HepG2 (cell line): ENCODE measurements around the gene SYS1. TPM values are rescaled to one million over a fixed set of nuclear protein-coding genes. Genes with fewer than 3 reads are reported as not detected.
A peak's percentile ranks its signal among the peaks of the same experiment; 100 is the strongest.

Experiments
- ARHGAP35 ChIP-seq: sonication (generic); formaldehyde crosslinking; IDR thresholded peaks from 2 replicates; pipeline ENCODE4 v1.9.0; 2022; ENCODE audit warnings: mild to moderate bottlenecking, inconsistent platforms, moderate library complexity, missing genetic modification reagents, borderline replicate concordance
- ATF3 ChIP-seq: sonication (generic); formaldehyde crosslinking; IDR thresholded peaks from 2 replicates; pipeline ENCODE4 v1.4.0; 2020; ENCODE audit warnings: missing genetic modification reagents
- BRCA1 ChIP-seq: sonication (generic); formaldehyde crosslinking; IDR thresholded peaks from 2 replicates; pipeline ENCODE4 v1.4.0; 2020; ENCODE audit warnings: missing genetic modification reagents
- CEBPB ChIP-seq: IDR thresholded peaks from 2 replicates; pipeline ENCODE4 v1.6.1; 2011; ENCODE audit warnings: low read depth, low read length, improper control_type of control experiment, borderline replicate concordance
- DMAP1 ChIP-seq: IDR thresholded peaks from 2 replicates; pipeline ENCODE4 v1.6.1; 2016
- DNMT3B ChIP-seq: conservative IDR thresholded peaks from 2 replicates; pipeline ENCODE4 v1.6.1; 2016; ENCODE audit warnings: missing biosample characterization, control low read depth
- ESRRA ChIP-seq: sonication (generic); formaldehyde crosslinking; IDR thresholded peaks from 2 replicates; pipeline ENCODE4 v1.5.1; 2020; ENCODE audit warnings: mild to moderate bottlenecking, low read depth, missing genetic modification reagents
- FOSL1 ChIP-seq: sonication (generic); formaldehyde crosslinking; IDR thresholded peaks from 2 replicates; pipeline ENCODE4 v1.9.0; 2021; ENCODE audit warnings: missing genetic modification reagents, borderline replicate concordance
- HNF1B ChIP-seq: sonication (generic); formaldehyde crosslinking; IDR thresholded peaks from 2 replicates; pipeline ENCODE4 v1.5.1; 2020; ENCODE audit warnings: mild to moderate bottlenecking, moderate library complexity, missing genetic modification reagents
- IKZF4 ChIP-seq: sonication (generic); formaldehyde crosslinking; IDR thresholded peaks from 2 replicates; pipeline ENCODE4 v1.5.1; 2020; ENCODE audit warnings: borderline replicate concordance, mild to moderate bottlenecking, low read depth, missing genetic modification reagents; ENCODE audit errors: not compliant biosample characterization
- KAT8 ChIP-seq: IDR thresholded peaks from 2 replicates; pipeline ENCODE4 v1.6.1; 2016; ENCODE audit warnings: missing genetic modification reagents, missing compliant biosample characterization
- NFE2L1 ChIP-seq: sonication (generic); formaldehyde crosslinking; IDR thresholded peaks from 2 replicates; pipeline ENCODE4 v1.4.0; 2020; ENCODE audit warnings: missing genetic modification reagents, mild to moderate bottlenecking, borderline replicate concordance
- NR2C2 ChIP-seq: sonication (generic); formaldehyde crosslinking; IDR thresholded peaks from 2 replicates; pipeline ENCODE4 v1.4.0; 2020; ENCODE audit warnings: missing genetic modification reagents, mild to moderate bottlenecking, moderate library complexity, borderline replicate concordance
- PITX1 ChIP-seq: sonication (generic); formaldehyde crosslinking; IDR thresholded peaks from 2 replicates; pipeline ENCODE4 v1.5.1; 2020; ENCODE audit warnings: mild to moderate bottlenecking, missing genetic modification reagents
- POLR2A ChIP-seq, 2 experiments: IDR thresholded peaks; 2 replicates each; pipeline ENCODE4 v1.6.1; 2011; ENCODE audit warnings: low read depth in 2 of 2, low read length in 2 of 2, mild to moderate bottlenecking in 1 of 2, moderate library complexity in 1 of 2; ENCODE audit not compliant: insufficient read depth in 1 of 2
- PRPF4 ChIP-seq: fragments of 200-400 bp; formaldehyde crosslinking; IDR thresholded peaks from 2 replicates; pipeline ENCODE4 v1.6.1; 2016; ENCODE audit warnings: low read length, low read depth; ENCODE audit not compliant: poor library complexity, severe bottlenecking
- SIN3A ChIP-seq: IDR thresholded peaks from 2 replicates; pipeline ENCODE4 v1.6.1; 2011; ENCODE audit warnings: low read depth, mild to moderate bottlenecking, control low read depth, low read length, borderline replicate concordance
- TARDBP ChIP-seq: sonication (generic); formaldehyde crosslinking; IDR thresholded peaks from 2 replicates; pipeline ENCODE4 v1.8.0; 2022; ENCODE audit warnings: mild to moderate bottlenecking, missing genetic modification reagents
- TGIF2 ChIP-seq: IDR thresholded peaks from 2 replicates; pipeline ENCODE4 v1.6.1; 2016; ENCODE audit warnings: control low read depth, missing compliant biosample characterization
- THAP9 ChIP-seq: sonication (generic); formaldehyde crosslinking; IDR thresholded peaks from 2 replicates; pipeline ENCODE4; 2020; ENCODE audit warnings: missing genetic modification reagents, mild to moderate bottlenecking, borderline replicate concordance
- ZFP37 ChIP-seq: sonication (generic); formaldehyde crosslinking; IDR thresholded peaks from 2 replicates; pipeline ENCODE4 v1.4.0; 2020; ENCODE audit warnings: missing genetic modification reagents, borderline replicate concordance
- ZNF451 ChIP-seq: sonication (generic); formaldehyde crosslinking; IDR thresholded peaks from 2 replicates; pipeline ENCODE4 v1.5.0; 2020; ENCODE audit warnings: mild to moderate bottlenecking, missing genetic modification reagents
- ZNF556 ChIP-seq: sonication (generic); formaldehyde crosslinking; IDR thresholded peaks from 2 replicates; pipeline ENCODE4 v1.4.0; 2020; ENCODE audit warnings: mild to moderate bottlenecking, missing genetic modification reagents, borderline replicate concordance
- ZNF619 ChIP-seq: sonication (generic); formaldehyde crosslinking; IDR thresholded peaks from 2 replicates; pipeline ENCODE4 v1.4.0; 2020; ENCODE audit warnings: mild to moderate bottlenecking, missing genetic modification reagents
- ZNF737 ChIP-seq: sonication (generic); formaldehyde crosslinking; IDR thresholded peaks from 2 replicates; pipeline ENCODE4 v1.5.0; 2020; ENCODE audit warnings: missing genetic modification reagents, mild to moderate bottlenecking, borderline replicate concordance
- ZNF776 ChIP-seq: sonication (generic); formaldehyde crosslinking; IDR thresholded peaks from 2 replicates; pipeline ENCODE4 v1.4.0; 2020; ENCODE audit warnings: mild to moderate bottlenecking, missing genetic modification reagents
- ZSCAN5A ChIP-seq: sonication (generic); formaldehyde crosslinking; IDR thresholded peaks from 2 replicates; pipeline ENCODE4 v1.8.0; 2022; ENCODE audit warnings: mild to moderate bottlenecking, missing genetic modification reagents, borderline replicate concordance
- polyA plus RNA-seq, 8 experiments: library from polyadenylated mRNA; depleted of rRNA in 3 of 8; stranded (reverse) in 7 of 8; unstranded in 1 of 8; fragments of >200 nt; fragmentation: Illumina TruSeq in 4 of 8; extraction: Trizol in 4 of 8; gene quantifications; 2 replicates each; pipeline versions ENCODE4 v1.2.1 to v1.2.3, GENCODE V29; 2011 to 2016; ENCODE audit warnings: low read depth in 4 of 8, missing spikeins in 1 of 8, mixed read lengths in 1 of 8; ENCODE audit not compliant: insufficient read depth in 1 of 8
- total RNA-seq, 5 experiments: library from RNA; depleted of rRNA; stranded (reverse); fragments of >200 nt; fragmentation: Illumina TruSeq; extraction: Trizol; gene quantifications; 2 replicates each; pipeline ENCODE4 v1.2.3, GENCODE V29; 2016; ENCODE audit warnings: low read depth in 1 of 5

The SYS1 gene
- total and polyA plus RNA-seq, 2 of the 13 experiments (the other 11 are each of a cell fraction or from before 2014, with no cell fraction given), result 38.3 to 65.6 TPM

- TF ChIP-seq KAT8 (CRISPR knock-in tag), result 0 out of 2 replicates have a peak, but pooled peaks have one; percentile 7
- no peak for TF ChIP-seq TARDBP (CRISPR knock-in tag)
- no peak for TF ChIP-seq ZSCAN5A (CRISPR knock-in tag)
- TF ChIP-seq FOSL1 (CRISPR knock-in tag), result no peak
- no peak for TF ChIP-seq PITX1
- no peak for TF ChIP-seq NR2C2
- peak; percentile 45; the same call in 1 of the 2 replicates for TF ChIP-seq CEBPB
- TF ChIP-seq ZNF451 (CRISPR knock-in tag), result no peak
- TF ChIP-seq ZNF619 (CRISPR knock-in tag), result no peak
- no peak for TF ChIP-seq POLR2A (IDR thresholded peaks at IDR 0.05; ENCODE audit: insufficient read depth in 1 of 2, low read depth in 2 of 2, low read length in 2 of 2)
- no peak for TF ChIP-seq ZNF737 (CRISPR knock-in tag)
- TF ChIP-seq IKZF4 (CRISPR knock-in tag), result no peak
- no peak for TF ChIP-seq ZFP37
- no peak for TF ChIP-seq BRCA1 (CRISPR knock-in tag)
- no peak for TF ChIP-seq ARHGAP35
- TF ChIP-seq PRPF4, result no peak
- no peak for TF ChIP-seq THAP9
- peak; percentile 78 for TF ChIP-seq ESRRA (CRISPR knock-in tag)
- TF ChIP-seq ZNF556, result no peak
- peak; percentile 7; the same call in 1 of the 2 replicates for TF ChIP-seq DNMT3B (CRISPR knock-in tag)
- no peak for TF ChIP-seq HNF1B (CRISPR knock-in tag)
- TF ChIP-seq TGIF2, result no peak
- TF ChIP-seq ATF3 (CRISPR knock-in tag), result no peak
- no peak for TF ChIP-seq ZNF776 (CRISPR knock-in tag)
- TF ChIP-seq NFE2L1, result no peak
- TF ChIP-seq SIN3A, result peak; percentile 44; the same call in 1 of the 2 replicates
- no peak for TF ChIP-seq DMAP1
Measured at GRCh38 chr20:45359069-45359405, 3.9 kb upstream of the SYS1 start (continued).
